ENCODE measurements around the gene APBB2. TPM values are rescaled to one million over a fixed set of nuclear protein-coding genes. Genes with fewer than 3 reads are reported as not detected.

The APBB2 gene
- total and polyA plus RNA-seq, 10 of the 15 experiments (the other 5 are each of a cell fraction or from before 2014, with no cell fraction given) = 2.7 to 24.6 (median 19.0) TPM

- Histone ChIP-seq H2AFZ (ENCODE audit: control insufficient read depth, low read depth, low read length) (no peak overlapping the region), H3K27me3 (replicated peaks in 1 of 2; ENCODE audit: control insufficient read depth in 2 of 2, insufficient read depth in 2 of 2, low read length in 1 of 2) (no peaks in the 10 kb centered on the region), H3K4me3 (no peak overlapping the region), H3K79me2 (ENCODE audit: control insufficient read depth, insufficient read depth, low read length) (no peaks in the 10 kb centered on the region), H3K4me2 (ENCODE audit: control insufficient read depth, insufficient read depth) (peak overlapping the region; percentile 17), H3K27ac (ENCODE audit: control insufficient read depth, insufficient read depth) (0 out of 2 replicates have a peak overlapping the region, but pooled peaks have one; percentile 20), H3K9me3 (replicated peaks; ENCODE audit: control insufficient read depth, insufficient read depth, low read length) (no peaks in the 10 kb centered on the region; the same call in 2 of the 3 replicates), H3K9ac (ENCODE audit: control insufficient read depth, insufficient read depth, low read length) (no peak overlapping the region), H4K20me1 (ENCODE audit: control insufficient read depth, insufficient read depth) (no peaks in the 10 kb centered on the region), H3K4me1 (ENCODE audit: control insufficient read depth, insufficient read depth, low read length) (peaks cover 14% of the 10 kb centered on the region), H3K36me3 (ENCODE audit: control insufficient read depth in 2 of 2, insufficient read depth in 2 of 2, low read length in 1 of 2) (no peaks in the 10 kb centered on the region)
- WGBS (ENCODE audit: insufficient coverage, insufficient replicate concordance, low lambda C conversion rate, missing lambda C conversion rate) = 8% methylated on average over 3 of the region's 3 CpGs
- FAIRE-seq (peak; percentile 98), DNase-seq (ENCODE audit: low read depth, low spot score) (peak; percentile 88), ATAC-seq (peak; percentile 100)
- ChIA-PET POLR2A (no interaction called here), SMC1A (ENCODE audit: uncharacterized antibody, unreplicated experiment) (interaction anchor here (1.0 kb wide), 1 partner anchor 34 kb away, joined by 3 read pairs; no protein-coding TSS in a partner anchor), CTCF (no interaction called here), RAD21 (ENCODE audit: unreplicated experiment) (no interaction called here)
- in situ Hi-C loops (cut with MboI) (no loop called here), intact Hi-C loops (cut with micrococcal nuclease; ENCODE audit: unreplicated experiment) (no loop called here)
- BruUV-seq (replicated peaks) = no TSS peak
- 0 out of 2 replicates have a peak, but pooled peaks have one; percentile 15 for TF ChIP-seq STAT3 (IDR thresholded peaks at IDR 0.05; ENCODE audit: low read depth, low read length)
- no peak for TF ChIP-seq SREBF2 (IDR thresholded peaks at IDR 0.05; ENCODE audit: low read length)
- no peak for TF ChIP-seq MAX (IDR thresholded peaks at IDR 0.05; ENCODE audit: low read depth, low read length)
- TF ChIP-seq MXI1 (IDR thresholded peaks at IDR 0.05; ENCODE audit: low read depth, low read length) = no peak; the same call in 1 of the 2 replicates
- no peak for TF ChIP-seq CHD1 (IDR thresholded peaks at IDR 0.05; ENCODE audit: low read depth, low read length)
- TF ChIP-seq ZNF274 (IDR thresholded peaks at IDR 0.05; ENCODE audit: insufficient read depth, insufficient read length) = no peak
- peak; percentile 80 for TF ChIP-seq MTA2 (IDR thresholded peaks at IDR 0.05; ENCODE audit: low read depth)
- no peak; the same call in 1 of the 2 replicates for TF ChIP-seq SMARCA5 (IDR thresholded peaks at IDR 0.05)
- TF ChIP-seq ZNF24 (IDR thresholded peaks at IDR 0.05) = no peak
- peak; percentile 83; the same call in 1 of the 2 replicates for TF ChIP-seq FOXM1 (IDR thresholded peaks at IDR 0.05; ENCODE audit: low read depth, low read length)
- no peak for TF ChIP-seq RCOR1 (conservative IDR thresholded peaks at IDR 0.05; ENCODE audit: low read depth, low read length)
- TF ChIP-seq E4F1 (IDR thresholded peaks at IDR 0.05; ENCODE audit: borderline replicate concordance, partially characterized antibody) = no peak
- TF ChIP-seq WRNIP1 (IDR thresholded peaks at IDR 0.05; ENCODE audit: borderline replicate concordance, low read depth, low read length) = no peak
- TF ChIP-seq HSF1 (IDR thresholded peaks at IDR 0.05; ENCODE audit: low read depth, low read length) = no peak
- no peak for TF ChIP-seq BCLAF1 (IDR thresholded peaks at IDR 0.05)
- TF ChIP-seq SIN3A (IDR thresholded peaks at IDR 0.05; ENCODE audit: low read depth, low read length) = no peak
- TF ChIP-seq MYB (IDR thresholded peaks at IDR 0.05; ENCODE audit: borderline replicate concordance, low read depth, low read length) = no peak
- peak; percentile 100 for TF ChIP-seq EED (IDR thresholded peaks at IDR 0.05; ENCODE audit: low read depth)
- TF ChIP-seq BRCA1 (IDR thresholded peaks at IDR 0.05; ENCODE audit: low read depth, low read length) = no peak
- peak; percentile 26; the same call in 1 of the 2 replicates for TF ChIP-seq CREB1 (IDR thresholded peaks at IDR 0.05; ENCODE audit: low read depth)
These were observed 451.1 kb downstream of the APBB2 start for GRCh38 chr4:40763228-40763716.
